SK-N-SH treated with all-trans-retinoic acid at 6 μM for 48 hours (cell line): ENCODE measurements around the gene LARGE1.

Experiments used
- ATAC-seq: fragments of 200-7000 bp; cut with Tn5 transposase; 3 replicates; pipeline ENCODE4 v1.9.1; 2020; ENCODE audit warnings: mild to moderate bottlenecking, moderate library complexity
- ARNTL ChIP-seq: fragments of 450-650 bp; formaldehyde crosslinking; IDR thresholded peaks from 2 replicates; pipeline ENCODE4 v1.5.0; 2020; ENCODE audit warnings: low read depth, mild to moderate bottlenecking, moderate library complexity, borderline replicate concordance
- BACH2 ChIP-seq: fragments of 250-450 bp; sonication (Bioruptor Pico); IDR thresholded peaks from 2 replicates; pipeline ENCODE4 v1.9.0; 2021; ENCODE audit warnings: mild to moderate bottlenecking, borderline replicate concordance
- CREB5 ChIP-seq: fragments of 250-450 bp; sonication (Bioruptor Pico); IDR thresholded peaks from 2 replicates; pipeline ENCODE4 v1.5.1; 2020; ENCODE audit warnings: low read depth, mild to moderate bottlenecking, moderate library complexity
- CSDC2 ChIP-seq: fragments of 250-450 bp; sonication (Bioruptor Pico); IDR thresholded peaks from 2 replicates; pipeline ENCODE4 v1.5.0; 2020; ENCODE audit warnings: mild to moderate bottlenecking, moderate library complexity
- CSRNP3 ChIP-seq: fragments of 250-450 bp; sonication (Bioruptor Pico); IDR thresholded peaks from 2 replicates; pipeline ENCODE4 v1.5.1; 2021; ENCODE audit warnings: mild to moderate bottlenecking, moderate library complexity
- ESRRG ChIP-seq: fragments of 250-450 bp; sonication (Bioruptor Pico); IDR thresholded peaks from 2 replicates; pipeline ENCODE4 v1.6.1; 2021; ENCODE audit warnings: mild to moderate bottlenecking
- GLIS3 ChIP-seq: fragments of 250-450 bp; sonication (Bioruptor Pico); IDR thresholded peaks from 2 replicates; pipeline ENCODE4 v1.5.0; 2020; ENCODE audit warnings: mild to moderate bottlenecking, moderate library complexity
- ISL1 ChIP-seq: fragments of 250-450 bp; sonication (Bioruptor Pico); IDR thresholded peaks from 2 replicates; pipeline ENCODE4 v2.1.2; 2022; ENCODE audit warnings: mild to moderate bottlenecking, moderate library complexity
- OSR1 ChIP-seq: fragments of 250-450 bp; sonication (Bioruptor Pico); IDR thresholded peaks from 2 replicates; pipeline ENCODE4 v1.8.0; 2022; ENCODE audit warnings: moderate library complexity, mild to moderate bottlenecking, inconsistent platforms
- PATZ1 ChIP-seq: fragments of 250-450 bp; sonication (Bioruptor Pico); IDR thresholded peaks from 2 replicates; pipeline ENCODE4 v1.8.0; 2020; ENCODE audit warnings: mild to moderate bottlenecking, moderate library complexity, borderline replicate concordance
- PPARA ChIP-seq: fragments of 250-450 bp; sonication (Bioruptor Pico); IDR thresholded peaks from 2 replicates; pipeline ENCODE4 v1.5.0; 2020; ENCODE audit warnings: mild to moderate bottlenecking, borderline replicate concordance
- RARB ChIP-seq: fragments of 250-450 bp; sonication (Bioruptor Pico); IDR thresholded peaks from 2 replicates; pipeline ENCODE4 v1.8.0; 2021; ENCODE audit warnings: mild to moderate bottlenecking, moderate library complexity
- SNAI2 ChIP-seq: fragments of 250-450 bp; sonication (Bioruptor Pico); IDR thresholded peaks from 2 replicates; pipeline ENCODE4 v1.5.0; 2020; ENCODE audit warnings: mild to moderate bottlenecking, moderate library complexity
- TCF4 ChIP-seq: fragments of 250-450 bp; sonication (Bioruptor Pico); IDR thresholded peaks from 2 replicates; pipeline ENCODE4 v1.8.0; 2021; ENCODE audit warnings: mild to moderate bottlenecking, moderate library complexity, borderline replicate concordance
- TOX ChIP-seq: fragments of 250-450 bp; sonication (Bioruptor Pico); IDR thresholded peaks from 2 replicates; pipeline ENCODE4 v1.8.0; 2021; ENCODE audit warnings: mild to moderate bottlenecking, moderate library complexity, borderline replicate concordance
- TSHZ2 ChIP-seq: fragments of 250-450 bp; sonication (Bioruptor Pico); IDR thresholded peaks from 2 replicates; pipeline ENCODE4 v1.5.0; 2020; ENCODE audit warnings: mild to moderate bottlenecking, moderate library complexity
- ZC3H10 ChIP-seq: fragments of 250-450 bp; sonication (Bioruptor Pico); IDR thresholded peaks from 2 replicates; pipeline ENCODE4 v1.5.1; 2021; ENCODE audit warnings: mild to moderate bottlenecking, moderate library complexity
- ZFP3 ChIP-seq: fragments of 250-450 bp; sonication (Bioruptor Pico); IDR thresholded peaks from 2 replicates; pipeline ENCODE4 v1.5.0; 2020; ENCODE audit warnings: mild to moderate bottlenecking, moderate library complexity
- ZFP30 ChIP-seq: fragments of 450-650 bp; formaldehyde crosslinking; IDR thresholded peaks from 2 replicates; pipeline ENCODE4 v1.5.0; 2022; ENCODE audit warnings: mild to moderate bottlenecking, moderate library complexity
- ZNF565 ChIP-seq: fragments of 450-650 bp; formaldehyde crosslinking; conservative IDR thresholded peaks from 2 replicates; pipeline ENCODE4 v1.5.0; 2020; ENCODE audit warnings: low read depth, mild to moderate bottlenecking, moderate library complexity
- ZNF70 ChIP-seq: fragments of 450-650 bp; formaldehyde crosslinking; IDR thresholded peaks from 2 replicates; pipeline ENCODE4 v1.5.0; 2020; ENCODE audit warnings: mild to moderate bottlenecking, moderate library complexity
- ZNF8 ChIP-seq: fragments of 450-650 bp; formaldehyde crosslinking; IDR thresholded peaks from 2 replicates; pipeline ENCODE4 v1.5.0; 2020; ENCODE audit warnings: mild to moderate bottlenecking, moderate library complexity
- TF ChIP-seq, protein P1 (sequence below): fragments of 250-450 bp; sonication (Bioruptor Pico); IDR thresholded peaks from 2 replicates; pipeline ENCODE4 v1.8.0; 2021; ENCODE audit warnings: low read depth, mild to moderate bottlenecking, moderate library complexity, borderline replicate concordance

The LARGE1 gene

DNA sequence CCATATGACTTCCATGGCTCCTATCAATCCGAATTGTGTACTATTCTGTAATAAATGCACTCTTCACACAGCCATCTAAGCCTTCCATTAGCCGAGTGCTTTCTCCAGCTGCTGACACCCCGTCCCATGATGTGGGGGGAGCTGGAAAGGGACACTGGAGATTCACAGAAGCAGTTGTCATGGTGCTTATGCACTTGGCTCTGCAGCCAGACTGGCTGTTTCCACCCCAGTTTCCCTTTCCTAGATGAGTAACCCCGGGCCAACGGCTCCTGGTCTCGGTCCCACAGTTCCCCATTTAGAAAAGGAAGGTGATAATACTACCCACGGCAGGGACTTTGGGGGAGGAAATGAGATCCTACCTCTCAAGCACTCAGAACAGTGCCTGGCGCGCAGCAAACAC, 617.2 kb downstream of the LARGE1 start:
- no peak for TF ChIP-seq ZC3H10 (CRISPR knock-in tag)
- no peak for TF ChIP-seq GLIS3 (CRISPR knock-in tag)
- no peak for TF ChIP-seq TOX (CRISPR knock-in tag)
- no peak for TF ChIP-seq ZFP30 (CRISPR knock-in tag)
- TF ChIP-seq ZNF565: no peak
- no peak for TF ChIP-seq ZNF70
- no peak for TF ChIP-seq ESRRG (CRISPR knock-in tag)
- no peak for TF ChIP-seq TCF4 (CRISPR knock-in tag)
- no peak for ATAC-seq

- TF ChIP-seq TSHZ2 (CRISPR knock-in tag) (no peak), ESRRG (CRISPR knock-in tag) (no peak), ZNF70 (no peak), CREB5 (CRISPR knock-in tag) (no peak), BACH2 (CRISPR knock-in tag) (no peak), CSDC2 (no peak), ZNF565 (no peak), PATZ1 (no peak), SNAI2 (no peak), ARNTL (no peak), ISL1 (CRISPR knock-in tag) (no peak)
- no peak for ATAC-seq
These were observed 617.7 kb downstream of the LARGE1 start for GRCh38 chr22:33302549-33302948.

GRCh38 chr22:33302049-33302545, 618.2 kb downstream of the LARGE1 start:
- no peak; the same call in 2 of the 3 replicates for ATAC-seq
- TF ChIP-seq ZNF70 (no peak), OSR1 (no peak), RARB (CRISPR knock-in tag) (no peak), CSRNP3 (CRISPR knock-in tag) (no peak), ESRRG (CRISPR knock-in tag) (no peak), CREB5 (CRISPR knock-in tag) (no peak), ISL1 (CRISPR knock-in tag) (no peak), TOX (CRISPR knock-in tag) (no peak), ZNF8 (CRISPR knock-in tag) (no peak), ARNTL (no peak), CSDC2 (no peak), GLIS3 (CRISPR knock-in tag) (no peak), PATZ1 (no peak), ZNF565 (no peak), SNAI2 (no peak), ZC3H10 (CRISPR knock-in tag) (no peak), PPARA (CRISPR knock-in tag) (no peak), ZFP3 (no peak), BACH2 (CRISPR knock-in tag) (no peak)
- TF ChIP-seq, protein P1, sequence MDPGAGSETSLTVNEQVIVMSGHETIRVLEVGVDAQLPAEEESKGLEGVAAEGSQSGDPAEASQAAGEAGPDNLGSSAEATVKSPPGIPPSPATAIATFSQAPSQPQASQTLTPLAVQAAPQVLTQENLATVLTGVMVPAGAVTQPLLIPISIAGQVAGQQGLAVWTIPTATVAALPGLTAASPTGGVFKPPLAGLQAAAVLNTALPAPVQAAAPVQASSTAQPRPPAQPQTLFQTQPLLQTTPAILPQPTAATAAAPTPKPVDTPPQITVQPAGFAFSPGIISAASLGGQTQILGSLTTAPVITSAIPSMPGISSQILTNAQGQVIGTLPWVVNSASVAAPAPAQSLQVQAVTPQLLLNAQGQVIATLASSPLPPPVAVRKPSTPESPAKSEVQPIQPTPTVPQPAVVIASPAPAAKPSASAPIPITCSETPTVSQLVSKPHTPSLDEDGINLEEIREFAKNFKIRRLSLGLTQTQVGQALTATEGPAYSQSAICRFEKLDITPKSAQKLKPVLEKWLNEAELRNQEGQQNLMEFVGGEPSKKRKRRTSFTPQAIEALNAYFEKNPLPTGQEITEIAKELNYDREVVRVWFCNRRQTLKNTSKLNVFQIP (CRISPR knock-in tag): no peak
